Skeletal muscle satellite cell (primary cell): ENCODE results near the gene ZGPAT.

Source experiments
- H3K27me3 ChIP-seq: 2 replicates; pipeline ENCODE4 v1.7.0; 2013; ENCODE audit warnings: low read length; ENCODE audit not compliant: control insufficient read depth, insufficient read depth
- H3K36me3 ChIP-seq: 2 replicates; pipeline ENCODE4 v1.7.0; 2013; ENCODE audit warnings: mild to moderate bottlenecking, control low read depth, low read length; ENCODE audit not compliant: insufficient read depth
- H3K4me1 ChIP-seq: 2 replicates; pipeline ENCODE4 v1.7.0; 2013; ENCODE audit warnings: low read length; ENCODE audit not compliant: control insufficient read depth, insufficient read depth
- H3K4me2 ChIP-seq: 2 replicates; pipeline ENCODE4 v1.7.0; 2013; ENCODE audit warnings: mild to moderate bottlenecking, low read length
- H3K4me3 ChIP-seq: 2 replicates; pipeline ENCODE4 v1.7.0; 2013; ENCODE audit warnings: low read length
- H3K9ac ChIP-seq: 2 replicates; pipeline ENCODE4 v1.7.0; 2013; ENCODE audit warnings: mild to moderate bottlenecking, low read depth, low read length, moderate library complexity
- H3K9me3 ChIP-seq: replicated peaks from 2 replicates; pipeline ENCODE4 v1.7.0; 2013; ENCODE audit warnings: mild to moderate bottlenecking, control low read depth, low read length

ZGPAT gene

DNA sequence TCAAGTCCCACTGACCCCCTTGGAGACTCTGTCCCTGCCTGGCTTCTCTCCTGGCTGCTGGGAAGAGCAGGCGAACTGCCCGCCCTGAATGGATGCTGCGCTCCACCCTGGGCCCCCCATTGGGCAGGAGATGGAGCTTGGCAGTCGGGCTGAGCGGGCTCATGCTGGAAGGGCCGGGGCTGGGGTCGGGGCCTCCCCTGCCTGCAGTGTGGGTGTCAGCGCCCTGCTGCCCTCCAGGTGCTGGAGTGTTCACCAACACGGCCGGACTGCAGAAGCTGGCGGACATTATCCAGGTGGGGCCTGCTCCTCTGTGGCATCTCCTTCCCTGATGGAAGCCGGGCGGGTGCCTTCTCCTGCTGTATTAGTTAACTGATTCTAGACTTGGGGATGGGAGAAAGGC is 27.4 kb upstream of the ZGPAT start:
- Histone ChIP-seq H3K4me1 (peaks cover 24% of the 10 kb centered on the region), H3K4me3 (no peak overlapping the region), H3K4me2 (no peak overlapping the region), H3K27me3 (no peaks in the 10 kb centered on the region), H3K9ac (no peak overlapping the region), H3K9me3 (no peaks in the 10 kb centered on the region), H3K36me3 (peaks cover 28% of the 10 kb centered on the region)

DNA sequence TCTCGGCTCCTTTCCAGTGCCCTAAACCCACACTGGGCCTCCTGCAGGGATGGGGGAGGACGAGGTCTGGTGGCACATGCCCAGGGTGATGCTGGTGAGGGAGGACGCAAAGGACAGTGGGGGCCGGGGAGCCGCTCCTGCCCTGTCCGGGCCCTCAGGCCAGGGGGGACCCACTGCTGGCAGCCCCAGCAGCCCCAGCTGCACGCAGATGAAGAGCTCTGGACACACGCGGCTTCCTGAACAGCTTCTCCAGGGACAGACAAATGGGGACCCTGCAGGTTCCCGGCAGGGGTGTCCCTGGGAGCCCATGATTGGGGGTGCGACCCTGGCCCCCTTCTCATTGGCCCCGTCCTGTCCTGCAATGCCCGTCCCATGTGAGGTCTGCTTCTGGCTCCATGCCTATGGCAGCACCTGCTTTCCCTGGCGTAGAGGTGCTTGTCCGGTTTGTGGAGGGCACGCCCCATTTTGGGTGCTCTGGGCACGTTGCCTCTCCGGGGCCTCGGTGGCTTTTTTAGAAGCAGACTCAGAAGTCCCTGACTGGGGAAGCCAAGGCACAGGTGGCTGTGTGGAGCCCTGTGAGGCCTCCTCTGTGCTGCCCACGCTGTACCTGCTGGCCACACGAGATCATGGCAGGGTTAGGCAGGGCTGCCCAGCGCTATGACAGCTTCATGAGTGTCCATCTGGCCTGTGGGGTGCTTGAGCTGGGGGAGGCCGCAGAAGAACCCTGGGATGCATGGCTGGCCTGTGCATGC is 26.8 kb upstream of the ZGPAT start:
- no peaks in the 10 kb centered on the region for H3K27me3 ChIP-seq
- peaks cover 25% of the 10 kb centered on the region for H3K4me1 ChIP-seq
- H3K4me2 ChIP-seq = no peak overlapping the region
- no peak overlapping the region for H3K4me3 ChIP-seq
- H3K9ac ChIP-seq = no peak overlapping the region
- peaks cover 28% of the 10 kb centered on the region for H3K36me3 ChIP-seq
- no peaks in the 10 kb centered on the region for H3K9me3 ChIP-seq

DNA sequence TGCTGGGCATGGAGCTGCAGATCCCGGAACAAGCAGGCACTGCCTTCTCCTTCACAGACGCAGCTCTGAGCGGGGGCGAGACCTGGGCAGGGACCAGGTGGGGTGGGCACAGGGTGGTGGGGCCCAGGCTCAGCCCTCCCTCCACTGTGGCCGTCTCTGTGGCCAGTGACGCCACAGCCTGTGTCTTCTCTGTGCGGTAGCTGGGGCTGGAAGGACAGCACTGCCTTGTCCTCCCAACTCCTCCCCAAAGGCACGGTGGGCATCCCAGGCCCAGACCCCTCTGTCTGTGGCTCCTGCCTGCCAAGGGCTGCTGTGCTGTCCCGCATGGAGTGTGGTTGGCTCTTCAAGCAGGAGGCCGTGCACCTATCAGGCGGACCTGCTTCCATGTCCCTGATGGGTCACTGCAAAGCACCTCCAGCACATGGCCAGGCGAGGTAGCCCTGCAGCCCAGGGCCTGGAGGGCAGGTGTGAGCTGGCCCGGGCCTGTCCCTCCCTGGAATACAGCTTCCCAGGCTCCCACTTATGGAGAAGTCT is 26.2 kb upstream of the ZGPAT start:
- Histone ChIP-seq H3K27me3 (no peaks in the 10 kb centered on the region), H3K36me3 (peaks cover 23% of the 10 kb centered on the region), H3K9me3 (no peaks in the 10 kb centered on the region), H3K9ac (peak overlapping the region; percentile 24), H3K4me3 (no peak overlapping the region), H3K4me2 (peak overlapping the region; percentile 59), H3K4me1 (peaks cover 31% of the 10 kb centered on the region)

DNA sequence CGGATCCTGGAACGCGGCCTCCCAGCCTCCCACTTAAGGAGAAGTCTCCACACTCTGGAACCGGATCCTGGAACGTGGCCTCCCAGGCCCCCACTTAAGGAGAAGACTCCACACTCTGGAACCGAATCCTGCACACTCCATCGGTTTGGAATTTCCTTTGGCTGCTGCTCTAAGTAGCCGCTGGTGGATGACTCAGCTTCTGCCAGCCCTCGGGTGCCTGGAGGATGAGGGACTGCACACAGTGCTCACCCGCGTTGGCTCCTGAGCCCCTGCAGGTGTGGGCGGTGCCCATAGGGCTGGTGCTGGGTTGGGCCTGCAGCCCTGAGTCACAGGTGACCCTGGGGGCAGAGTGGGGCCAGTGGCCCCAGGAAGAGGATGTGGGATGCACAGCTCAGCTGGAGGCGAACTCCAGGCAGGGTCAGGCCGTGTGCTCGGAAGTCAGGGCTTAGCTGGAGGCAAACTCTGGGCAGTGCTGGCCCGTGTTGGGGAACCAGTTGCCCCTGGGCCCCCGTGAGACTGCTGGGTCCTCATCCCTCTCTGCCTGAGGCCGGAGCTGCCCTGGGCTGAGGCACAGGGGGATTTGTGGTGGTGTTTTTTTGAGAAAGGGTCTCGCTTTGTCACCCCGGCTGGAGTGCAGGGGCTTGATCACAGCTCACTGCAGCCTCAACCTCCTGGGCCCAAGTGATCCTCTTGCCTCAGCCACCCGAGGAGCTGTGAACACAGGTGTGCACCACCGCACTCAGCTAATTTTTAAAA is 25.3 kb upstream of the ZGPAT start:
- Histone ChIP-seq H3K9ac (peak overlapping the region; percentile 24), H3K36me3 (peaks cover 18% of the 10 kb centered on the region), H3K9me3 (no peaks in the 10 kb centered on the region), H3K4me3 (peak overlapping the region; percentile 22), H3K27me3 (no peaks in the 10 kb centered on the region), H3K4me2 (peak overlapping the region; percentile 59), H3K4me1 (peaks cover 38% of the 10 kb centered on the region)

DNA sequence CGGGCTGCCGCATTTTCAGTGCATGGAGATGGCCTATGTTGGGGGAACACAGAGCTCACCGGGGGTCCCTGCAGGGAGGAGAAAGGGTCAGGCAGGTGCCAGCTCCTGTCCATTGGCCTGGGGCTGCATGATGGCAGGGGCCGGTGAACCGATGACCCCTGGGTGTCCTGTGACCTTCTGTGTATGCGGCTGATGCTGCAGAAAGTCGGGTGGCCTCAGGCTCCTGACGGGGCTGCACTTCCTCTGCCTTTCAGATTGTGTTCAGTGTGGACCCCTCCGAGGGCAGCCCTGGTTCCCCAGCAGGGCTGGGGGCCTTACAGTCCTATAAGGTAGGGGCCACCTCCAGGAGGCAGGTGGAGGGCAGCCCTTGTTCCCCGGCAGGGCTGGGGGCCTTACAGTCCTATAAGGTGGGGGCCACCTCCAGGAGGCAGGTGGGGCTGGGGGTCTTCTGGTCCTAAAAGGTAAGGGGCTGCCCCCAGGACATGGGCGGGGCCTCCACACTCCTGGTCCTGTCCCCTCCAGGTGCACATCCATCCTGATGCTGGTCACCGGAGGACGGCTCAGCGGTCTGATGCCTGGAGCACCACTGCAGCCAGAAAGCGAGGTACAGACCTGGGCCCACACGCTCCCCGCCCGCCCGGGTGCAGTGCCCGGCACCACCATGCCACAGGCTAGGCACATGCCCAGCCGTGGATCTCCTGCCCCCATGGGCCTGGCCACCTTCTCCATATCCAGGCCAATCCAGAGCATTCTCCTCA is 22.4 kb upstream of the ZGPAT start:
- peaks cover 7% of the 10 kb centered on the region for H3K36me3 ChIP-seq
- H3K4me1 ChIP-seq = peaks cover 38% of the 10 kb centered on the region
- H3K4me2 ChIP-seq = no peak overlapping the region
- no peak overlapping the region for H3K9ac ChIP-seq
- no peaks in the 10 kb centered on the region for H3K27me3 ChIP-seq
- no peak overlapping the region for H3K4me3 ChIP-seq
- no peaks in the 10 kb centered on the region for H3K9me3 ChIP-seq

DNA sequence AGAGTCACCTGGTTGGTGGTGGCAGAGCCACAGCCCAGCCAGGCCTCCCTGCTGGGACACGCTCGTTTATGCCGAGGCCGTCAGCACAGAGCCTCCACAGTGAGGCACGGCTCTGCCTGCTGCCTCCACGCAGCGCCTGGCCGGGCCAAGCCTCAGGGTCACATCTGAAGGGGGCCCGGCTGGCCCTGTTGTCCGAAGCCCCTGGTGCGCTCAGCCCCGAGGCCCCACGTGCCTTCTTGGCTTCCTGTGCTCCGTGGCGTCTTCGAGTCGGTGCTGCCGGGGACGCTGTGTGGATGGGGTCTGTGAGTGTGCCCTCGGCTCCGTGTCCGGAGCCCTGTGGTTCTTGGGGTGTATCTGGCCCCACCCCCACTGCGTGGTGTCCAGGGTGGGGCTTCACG is 21.7 kb upstream of the ZGPAT start:
- Histone ChIP-seq H3K4me3 (no peak overlapping the region), H3K9ac (no peak overlapping the region), H3K4me2 (no peak overlapping the region), H3K4me1 (peaks cover 38% of the 10 kb centered on the region), H3K36me3 (peaks cover 7% of the 10 kb centered on the region), H3K27me3 (no peaks in the 10 kb centered on the region), H3K9me3 (no peaks in the 10 kb centered on the region)

DNA sequence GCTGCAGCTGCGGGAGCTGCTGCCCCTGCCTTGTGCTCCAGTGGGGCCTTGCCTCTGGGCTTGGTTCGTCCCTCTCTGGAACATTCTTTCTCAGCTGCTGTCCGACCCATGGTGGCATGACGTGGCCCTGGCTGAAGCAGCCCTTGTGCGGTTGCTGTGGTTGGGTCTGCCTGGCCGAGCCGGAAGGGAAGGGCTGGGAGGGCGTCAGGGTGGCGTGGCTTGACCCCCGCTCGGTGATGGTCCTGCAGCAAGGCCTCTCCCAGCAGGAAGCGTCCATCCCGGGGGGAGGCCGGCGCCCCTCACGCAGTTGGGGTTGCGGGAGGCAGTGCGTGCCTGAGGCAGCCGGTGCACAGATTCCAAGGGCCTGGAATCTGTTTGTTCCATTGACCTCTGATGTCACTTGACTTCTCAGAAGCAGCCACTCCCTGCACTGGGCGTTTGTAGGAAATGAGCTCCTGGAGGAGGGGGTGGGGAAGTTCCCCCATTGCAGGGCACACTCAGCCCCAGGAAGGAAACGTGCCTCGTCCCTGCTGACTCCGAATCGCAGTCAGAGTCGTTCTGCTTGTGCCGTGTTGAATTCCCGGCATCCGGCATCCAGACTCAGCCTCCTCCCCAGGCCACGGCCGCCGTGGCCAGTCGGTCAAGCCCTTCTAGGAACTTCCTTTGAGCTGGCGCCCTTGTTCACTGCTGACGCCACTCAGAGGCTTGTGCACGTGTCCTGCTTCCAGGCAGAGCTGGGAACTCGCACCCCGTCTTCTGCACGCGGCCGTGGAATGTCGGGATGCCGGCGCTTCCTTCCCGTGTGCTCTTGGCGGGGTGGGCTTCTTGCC is 21.1 kb upstream of the ZGPAT start:
- Histone ChIP-seq H3K9me3 (no peaks in the 10 kb centered on the region), H3K9ac (peak overlapping the region; percentile 34), H3K4me2 (peak overlapping the region; percentile 46), H3K4me1 (peaks cover 33% of the 10 kb centered on the region), H3K4me3 (no peak overlapping the region), H3K36me3 (peaks cover 8% of the 10 kb centered on the region), H3K27me3 (no peaks in the 10 kb centered on the region)

DNA sequence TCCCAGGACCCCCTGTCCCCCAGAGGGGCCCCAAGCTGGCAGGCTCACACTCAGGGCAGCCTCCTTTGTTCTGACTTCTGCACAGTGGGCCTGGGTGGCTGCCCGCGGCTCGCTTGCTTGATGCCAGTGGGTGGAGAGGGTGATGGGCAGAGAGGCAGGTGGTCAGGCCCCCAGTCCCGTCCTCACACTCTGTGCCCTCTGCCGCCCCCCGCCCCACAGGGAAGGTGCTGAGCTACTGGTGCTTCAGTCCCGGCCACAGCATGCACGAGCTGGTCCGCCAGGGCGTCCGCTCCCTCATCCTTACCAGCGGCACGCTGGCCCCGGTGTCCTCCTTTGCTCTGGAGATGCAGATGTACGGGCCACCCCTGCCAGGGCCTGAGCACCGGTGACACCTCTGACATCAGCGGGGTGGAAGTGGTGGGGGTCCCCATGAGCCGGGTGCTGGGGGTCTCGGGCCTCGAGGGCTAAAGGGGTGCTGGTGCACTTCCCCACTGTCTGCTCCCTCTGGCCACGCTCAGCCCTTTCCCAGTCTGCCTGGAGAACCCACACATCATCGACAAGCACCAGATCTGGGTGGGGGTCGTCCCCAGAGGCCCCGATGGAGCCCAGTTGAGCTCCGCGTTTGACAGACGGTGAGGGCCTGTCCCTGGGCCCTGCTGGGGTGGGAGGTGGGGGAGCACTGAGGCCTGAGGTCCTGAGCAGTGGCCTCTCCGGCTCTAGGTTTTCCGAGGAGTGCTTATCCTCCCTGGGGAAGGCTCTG is 20.2 kb upstream of the ZGPAT start:
- Histone ChIP-seq H3K4me3 (no peak overlapping the region), H3K36me3 (peaks cover 12% of the 10 kb centered on the region), H3K9ac (peak overlapping the region; percentile 34), H3K4me1 (peaks cover 25% of the 10 kb centered on the region), H3K9me3 (no peaks in the 10 kb centered on the region), H3K27me3 (no peaks in the 10 kb centered on the region), H3K4me2 (no peak overlapping the region)

DNA sequence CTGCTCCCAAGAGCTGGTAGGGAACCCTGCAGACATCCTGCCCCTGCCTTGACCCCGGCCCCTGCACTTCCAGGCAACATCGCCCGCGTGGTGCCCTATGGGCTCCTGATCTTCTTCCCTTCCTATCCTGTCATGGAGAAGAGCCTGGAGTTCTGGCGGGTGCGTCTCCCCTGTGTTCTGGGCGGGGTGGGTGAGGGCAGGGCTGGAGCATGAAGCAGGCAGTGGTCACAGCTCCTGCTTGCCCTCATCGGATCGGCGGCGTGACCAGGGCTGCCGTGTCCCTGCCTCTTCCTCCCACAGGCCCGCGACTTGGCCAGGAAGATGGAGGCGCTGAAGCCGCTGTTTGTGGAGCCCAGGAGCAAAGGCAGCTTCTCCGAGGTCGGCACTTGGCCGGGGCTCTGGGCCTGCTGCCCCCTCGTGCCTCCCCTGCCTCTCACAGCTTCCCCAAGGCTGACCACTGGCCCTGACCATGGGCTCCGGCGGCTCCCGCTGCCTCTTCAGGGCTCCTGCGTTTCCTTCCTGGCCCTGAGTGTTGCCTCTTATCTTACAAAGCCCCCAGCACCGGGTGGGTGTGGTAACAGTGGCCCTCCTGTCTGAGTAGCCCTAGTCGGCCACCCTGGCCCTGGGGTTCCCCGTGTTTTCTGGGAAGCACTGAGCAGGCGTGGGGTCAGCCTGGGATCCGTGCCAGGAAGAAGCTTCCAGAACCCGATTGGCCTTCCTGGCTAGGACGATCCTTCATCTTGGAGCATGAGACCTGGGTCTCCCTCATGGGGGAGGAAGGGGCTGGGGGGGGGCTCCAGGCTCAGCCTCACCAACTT is 19.4 kb upstream of the ZGPAT start:
- H3K9ac ChIP-seq = no peak overlapping the region
- H3K4me1 ChIP-seq = peaks cover 17% of the 10 kb centered on the region
- H3K9me3 ChIP-seq = no peaks in the 10 kb centered on the region
- H3K27me3 ChIP-seq = no peaks in the 10 kb centered on the region
- H3K4me2 ChIP-seq = no peak overlapping the region
- peaks cover 9% of the 10 kb centered on the region for H3K36me3 ChIP-seq
- no peak overlapping the region for H3K4me3 ChIP-seq
